Measurements from ENCODE around the gene ZNF552.

DNA sequence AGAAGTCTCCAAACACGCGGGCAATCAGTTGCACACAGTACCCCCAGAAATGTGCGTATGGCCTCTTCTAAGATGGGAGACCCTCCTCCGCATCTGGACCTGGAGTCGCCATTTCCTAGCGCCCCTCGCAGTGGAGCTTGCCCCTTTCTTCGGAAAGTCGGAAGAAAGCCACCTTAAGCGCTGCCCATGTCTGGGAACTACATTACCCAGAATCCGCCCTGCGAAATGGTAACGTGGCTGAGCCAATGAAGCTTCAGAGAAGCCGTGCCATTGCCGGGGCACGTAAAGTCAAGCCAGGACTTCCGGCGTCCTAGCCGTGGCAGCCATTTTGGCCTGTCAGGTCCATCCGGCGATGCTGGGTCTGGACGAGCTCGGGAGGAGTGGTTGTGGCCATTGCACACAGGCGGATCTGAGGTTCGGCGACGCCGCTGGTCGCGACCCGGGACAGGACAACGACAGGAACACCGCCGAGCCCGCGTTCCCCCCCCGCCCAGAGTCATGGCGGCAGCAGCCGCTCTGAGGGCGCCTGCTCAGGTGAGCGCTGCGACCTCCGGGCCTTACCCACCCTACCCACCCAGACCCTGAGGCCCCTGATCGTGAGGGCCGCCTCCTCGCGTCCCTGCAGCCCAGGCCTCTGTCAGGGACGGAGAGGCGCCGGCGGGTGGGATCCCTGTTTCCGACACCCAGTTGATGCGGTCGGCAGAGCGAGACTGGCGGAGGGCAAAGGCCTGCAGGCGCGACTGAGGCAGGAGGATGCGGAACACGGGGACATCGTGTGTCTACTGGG, 45.2 kb downstream of the ZNF552 start, which contains the start of gene ZNF586:
- TF ChIP-seq CTCF (IDR thresholded peaks at IDR 0.05), result no peak
- peak; percentile 51 for TF ChIP-seq POLR2A (IDR thresholded peaks at IDR 0.05)
- TF ChIP-seq POLR2AphosphoS5 (IDR thresholded peaks at IDR 0.05), result peak; percentile 97

Measured in prostate gland (tissue), 2 donors.